Measurements from ENCODE around the gene CLHC1.

- TF ChIP-seq CTCF (IDR thresholded peaks at IDR 0.05) (no peak), POLR2A (IDR thresholded peaks at IDR 0.05) (no peak)
These were observed 84.6 kb downstream of the CLHC1 start for GRCh38 chr2:55147531-55147930.
